ENCODE results near the gene TRAF6. TPM values are rescaled to one million over a fixed set of nuclear protein-coding genes. Genes with fewer than 3 reads are reported as not detected.
A peak's percentile ranks its signal among the peaks of the same experiment; 100 is the strongest.

TRAF6 gene
- total and polyA plus RNA-seq, 2 donors (not counting 3 experiments of a cell fraction or from before 2014, with no cell fraction given) = 6.0 to 14.2 TPM

- H3K79me2 ChIP-seq (ENCODE audit: control insufficient read depth, insufficient read depth, low read length) = no peaks in the 10 kb centered on the region
- no peak overlapping the region for H3K9ac ChIP-seq (replicated peaks; ENCODE audit: extremely low read depth, insufficient read depth, low read length)
- H3K27ac ChIP-seq (ENCODE audit: insufficient read depth, low read depth, low read length) = no peak overlapping the region
- dilution Hi-C loops (cut with MboI; ENCODE audit: extremely low pct_ligation_motif_present, low sequenced_read_pairs) = no loop called here
- ChIA-PET POLR2A (interaction anchor here (0.5 kb wide), 1 partner anchor 73 kb away, joined by 5 read pairs; no protein-coding TSS in a partner anchor), CTCF (interaction anchor here (0.8 to 4.2 kb wide), 8 partner anchors 9 to 178 kb away, joined by 3 to 18 read pairs (median 4); no protein-coding TSS in a partner anchor)
- BruUV-seq (replicated peaks) = no TSS peak
- no peak for DNase-seq (ENCODE audit: low read depth, low spot score)
- no peaks in the 10 kb centered on the region for H3K36me3 ChIP-seq (ENCODE audit: control insufficient read depth in 2 of 2, extremely low read depth in 1 of 2, insufficient read depth in 2 of 2, low read length in 2 of 2)
- H3K9me3 ChIP-seq (replicated peaks; ENCODE audit: control insufficient read depth, insufficient read depth, low read length) = no peaks in the 10 kb centered on the region
- no peak overlapping the region for H3K4me2 ChIP-seq (ENCODE audit: insufficient read depth, low read length)
- no peaks in the 10 kb centered on the region for H3K9me1 ChIP-seq (replicated peaks; ENCODE audit: control insufficient read depth, extremely low read depth, insufficient read depth, low read length)
- no peak for FAIRE-seq
- H4K20me1 ChIP-seq (replicated peaks; ENCODE audit: control insufficient read depth, extremely low read depth, insufficient read depth, low read length) = no peaks in the 10 kb centered on the region
- intact Hi-C loops (cut with micrococcal nuclease) = loop anchor here (10.0 kb wide), 1 partner anchor 985 kb away; no protein-coding TSS in a partner anchor
- TF ChIP-seq FOS (IDR thresholded peaks at IDR 0.05; ENCODE audit: borderline replicate concordance, insufficient read depth, low read length) (no peak), POLR2A (IDR thresholded peaks at IDR 0.05; ENCODE audit: low read depth, low read length) (no peak)
- TF ChIP-seq, protein P1, sequence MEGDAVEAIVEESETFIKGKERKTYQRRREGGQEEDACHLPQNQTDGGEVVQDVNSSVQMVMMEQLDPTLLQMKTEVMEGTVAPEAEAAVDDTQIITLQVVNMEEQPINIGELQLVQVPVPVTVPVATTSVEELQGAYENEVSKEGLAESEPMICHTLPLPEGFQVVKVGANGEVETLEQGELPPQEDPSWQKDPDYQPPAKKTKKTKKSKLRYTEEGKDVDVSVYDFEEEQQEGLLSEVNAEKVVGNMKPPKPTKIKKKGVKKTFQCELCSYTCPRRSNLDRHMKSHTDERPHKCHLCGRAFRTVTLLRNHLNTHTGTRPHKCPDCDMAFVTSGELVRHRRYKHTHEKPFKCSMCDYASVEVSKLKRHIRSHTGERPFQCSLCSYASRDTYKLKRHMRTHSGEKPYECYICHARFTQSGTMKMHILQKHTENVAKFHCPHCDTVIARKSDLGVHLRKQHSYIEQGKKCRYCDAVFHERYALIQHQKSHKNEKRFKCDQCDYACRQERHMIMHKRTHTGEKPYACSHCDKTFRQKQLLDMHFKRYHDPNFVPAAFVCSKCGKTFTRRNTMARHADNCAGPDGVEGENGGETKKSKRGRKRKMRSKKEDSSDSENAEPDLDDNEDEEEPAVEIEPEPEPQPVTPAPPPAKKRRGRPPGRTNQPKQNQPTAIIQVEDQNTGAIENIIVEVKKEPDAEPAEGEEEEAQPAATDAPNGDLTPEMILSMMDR (IDR thresholded peaks at IDR 0.05; ENCODE audit: extremely low read depth in 1 of 2, insufficient read depth in 1 of 2, low read depth in 1 of 2, low read length in 2 of 2) = no peak
- no peaks in the 10 kb centered on the region for H3K27me3 ChIP-seq (ENCODE audit: control insufficient read depth in 2 of 2, insufficient read depth in 2 of 2, low read length in 2 of 2)
- H3K4me1 ChIP-seq (ENCODE audit: control insufficient read depth, extremely low read depth, insufficient read depth, low read length) = no peaks in the 10 kb centered on the region
- no peak overlapping the region for H2AFZ ChIP-seq (ENCODE audit: low read depth, low read length)
- H3K4me3 ChIP-seq (replicated peaks in 1 of 3; ENCODE audit: insufficient read depth in 1 of 3, low read depth in 1 of 3, low read length in 3 of 3) = no peak overlapping the region
Observed at GRCh38 chr11:36469881-36470802, 39.9 kb downstream of the TRAF6 start.

DNA sequence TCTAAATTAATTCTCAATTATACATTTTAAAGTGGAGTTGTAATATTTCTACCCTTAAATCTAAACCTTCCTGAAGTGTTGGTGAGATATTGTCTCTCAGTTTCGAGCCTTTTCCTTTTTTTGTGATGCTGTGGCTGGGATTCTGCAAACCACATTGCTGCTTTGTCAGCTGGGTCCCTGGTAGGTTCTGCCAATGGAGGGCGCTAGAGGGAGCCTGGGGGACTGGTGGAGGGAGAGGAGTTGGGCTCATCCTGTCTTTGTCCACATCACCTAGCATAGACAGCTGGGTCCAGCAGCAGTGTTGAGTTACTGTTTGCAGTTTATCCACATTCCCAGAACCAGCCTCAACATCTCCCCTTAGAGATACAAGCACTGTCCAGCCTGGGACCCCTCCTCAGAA is 41.0 kb downstream of the TRAF6 start:
- CTCF ChIA-PET = interaction anchor here (0.9 to 3.4 kb wide), 7 partner anchors 10 to 92 kb away, joined by 3 to 18 read pairs (median 6); no protein-coding TSS in a partner anchor
- Histone ChIP-seq H3K4me2 (ENCODE audit: insufficient read depth, low read length) (no peak overlapping the region), H2AFZ (ENCODE audit: low read depth, low read length) (no peak overlapping the region), H3K27me3 (ENCODE audit: control insufficient read depth in 2 of 2, insufficient read depth in 2 of 2, low read length in 2 of 2) (no peaks in the 10 kb centered on the region), H3K27ac (ENCODE audit: insufficient read depth, low read depth, low read length) (no peak overlapping the region), H3K9me1 (replicated peaks; ENCODE audit: control insufficient read depth, extremely low read depth, insufficient read depth, low read length) (no peaks in the 10 kb centered on the region), H3K4me1 (ENCODE audit: control insufficient read depth, extremely low read depth, insufficient read depth, low read length) (no peaks in the 10 kb centered on the region), H3K79me2 (ENCODE audit: control insufficient read depth, insufficient read depth, low read length) (no peaks in the 10 kb centered on the region), H3K36me3 (ENCODE audit: control insufficient read depth in 2 of 2, extremely low read depth in 1 of 2, insufficient read depth in 2 of 2, low read length in 2 of 2) (no peaks in the 10 kb centered on the region), H3K4me3 (replicated peaks in 1 of 3; ENCODE audit: insufficient read depth in 1 of 3, low read depth in 1 of 3, low read length in 3 of 3) (no peak overlapping the region), H4K20me1 (replicated peaks; ENCODE audit: control insufficient read depth, extremely low read depth, insufficient read depth, low read length) (no peaks in the 10 kb centered on the region), H3K9me3 (replicated peaks; ENCODE audit: control insufficient read depth, insufficient read depth, low read length) (no peaks in the 10 kb centered on the region), H3K9ac (replicated peaks; ENCODE audit: extremely low read depth, insufficient read depth, low read length) (no peak overlapping the region)
- TF ChIP-seq, protein P1 (IDR thresholded peaks at IDR 0.05; ENCODE audit: extremely low read depth in 1 of 2, insufficient read depth in 1 of 2, low read depth in 1 of 2, low read length in 2 of 2) = peak; percentile 7 to 14
- TF ChIP-seq JUN (IDR thresholded peaks at IDR 0.05; ENCODE audit: borderline replicate concordance, insufficient read depth, insufficient read length, low read depth) = no peak
- intact Hi-C loops (cut with micrococcal nuclease) = no loop called here
- POLR2A ChIA-PET = no interaction called here
- DNase-seq (ENCODE audit: low read depth, low spot score) = no peak
- FAIRE-seq = no peak
- dilution Hi-C loops (cut with MboI; ENCODE audit: extremely low pct_ligation_motif_present, low sequenced_read_pairs) = no loop called here
- no TSS peak for BruUV-seq (replicated peaks)
